AG09319 (cell line): ENCODE data around the gene ICOS.
"Not testable (repeated sequence)": the region's sequence is repeated elsewhere in the genome, so short reads cannot be mapped to it uniquely, and the experiment has no call there.

Experiments
- DNase-seq: peaks from one replicate; pipeline ENCODE4 v3.0.0-alpha.2; 2010; ENCODE audit warnings: low read depth; ENCODE audit errors: extremely low read depth
- CTCF ChIP-seq: IDR thresholded peaks from 2 replicates; pipeline ENCODE4 v1.5.1; 2011; ENCODE audit warnings: low read depth, mild to moderate bottlenecking, inconsistent platforms, low read length, moderate library complexity

Gene ICOS

GRCh38 chr2:203973000-203973399 is 36.4 kb downstream of the ICOS start:
- no peak for TF ChIP-seq CTCF
- no peak for DNase-seq

GRCh38 chr2:203973676-203974075 is 37.1 kb downstream of the ICOS start:
- no peak for DNase-seq
- no peak for TF ChIP-seq CTCF

- TF ChIP-seq CTCF: no peak
- no peak for DNase-seq
These were observed 39.3 kb downstream of the ICOS start for GRCh38 chr2:203975912-203976311.

- DNase-seq: no peak
- no peak for TF ChIP-seq CTCF
These were observed 45.7 kb downstream of the ICOS start for GRCh38 chr2:203982276-203982675.

GRCh38 chr2:203983064-203983715 is 46.6 kb downstream of the ICOS start:
- no peak for DNase-seq
- TF ChIP-seq CTCF: no peak

- DNase-seq: not testable (repeated sequence)
These were observed 49.4 kb downstream of the ICOS start for GRCh38 chr2:203985978-203986377.

- no peak for DNase-seq
- TF ChIP-seq CTCF: no peak
These were observed 51.4 kb downstream of the ICOS start for GRCh38 chr2:203987959-203988358.
